A549 (cell line): ENCODE measurements around the gene SORBS1.

Source experiments
- MYC ChIP-seq: IDR thresholded peaks from 2 replicates; pipeline ENCODE4 v1.6.1; 2012; ENCODE audit warnings: mild to moderate bottlenecking, inconsistent platforms, low read length, improper control_type of control experiment, borderline replicate concordance
- POLR2A ChIP-seq: IDR thresholded peaks from 2 replicates; pipeline ENCODE4 v1.6.1; 2012; ENCODE audit warnings: mild to moderate bottlenecking, low read length

- no peak for TF ChIP-seq POLR2A
- no peak for TF ChIP-seq MYC
These were observed 245.7 kb downstream of the SORBS1 start for GRCh38 chr10:95315509-95315908.
